Esophagus squamous epithelium (tissue), 4 donors: Measurements from ENCODE around the gene AK6.

Experiments
- POLR2A ChIP-seq, 4 donors: fragments of 450-650 bp; IDR thresholded peaks; one replicate each; pipeline ENCODE4 v1.6.1; 2017; ENCODE audit warnings: antibody characterized with exemption in 4 of 4, mild to moderate bottlenecking in 4 of 4, moderate library complexity in 3 of 4
- TF ChIP-seq, protein P1 (sequence below), 6 experiments: fragments of 450-650 bp in 4 of 6; fragments of 200-600 bp in 2 of 6; sonication (generic) in 2 of 6; IDR thresholded peaks; one replicate each; pipeline ENCODE4 v1.5.1; 2016 to 2019; ENCODE audit warnings: antibody characterized with exemption in 6 of 6, mild to moderate bottlenecking in 4 of 6, moderate library complexity in 4 of 6

GRCh38 chr5:69313428-69313827 is 55.9 kb downstream of the AK6 start:
- TF ChIP-seq, protein P1, sequence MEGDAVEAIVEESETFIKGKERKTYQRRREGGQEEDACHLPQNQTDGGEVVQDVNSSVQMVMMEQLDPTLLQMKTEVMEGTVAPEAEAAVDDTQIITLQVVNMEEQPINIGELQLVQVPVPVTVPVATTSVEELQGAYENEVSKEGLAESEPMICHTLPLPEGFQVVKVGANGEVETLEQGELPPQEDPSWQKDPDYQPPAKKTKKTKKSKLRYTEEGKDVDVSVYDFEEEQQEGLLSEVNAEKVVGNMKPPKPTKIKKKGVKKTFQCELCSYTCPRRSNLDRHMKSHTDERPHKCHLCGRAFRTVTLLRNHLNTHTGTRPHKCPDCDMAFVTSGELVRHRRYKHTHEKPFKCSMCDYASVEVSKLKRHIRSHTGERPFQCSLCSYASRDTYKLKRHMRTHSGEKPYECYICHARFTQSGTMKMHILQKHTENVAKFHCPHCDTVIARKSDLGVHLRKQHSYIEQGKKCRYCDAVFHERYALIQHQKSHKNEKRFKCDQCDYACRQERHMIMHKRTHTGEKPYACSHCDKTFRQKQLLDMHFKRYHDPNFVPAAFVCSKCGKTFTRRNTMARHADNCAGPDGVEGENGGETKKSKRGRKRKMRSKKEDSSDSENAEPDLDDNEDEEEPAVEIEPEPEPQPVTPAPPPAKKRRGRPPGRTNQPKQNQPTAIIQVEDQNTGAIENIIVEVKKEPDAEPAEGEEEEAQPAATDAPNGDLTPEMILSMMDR (IDR thresholded peaks at IDR 0.05), result no peak
- no peak for TF ChIP-seq POLR2A (IDR thresholded peaks at IDR 0.05)
